HG03045 (cell line): ENCODE data around the gene SVIL.
A peak's percentile ranks its signal among the peaks of the same experiment; 100 is the strongest.

Source experiments
- ATAC-seq: cut with Tn5 transposase; IDR thresholded peaks from one replicate; pipeline ENCODE4 v1.9.1; 2021; ENCODE audit warnings: mild to moderate bottlenecking, moderate library complexity; ENCODE audit not compliant: unreplicated experiment

Gene SVIL, protein sequence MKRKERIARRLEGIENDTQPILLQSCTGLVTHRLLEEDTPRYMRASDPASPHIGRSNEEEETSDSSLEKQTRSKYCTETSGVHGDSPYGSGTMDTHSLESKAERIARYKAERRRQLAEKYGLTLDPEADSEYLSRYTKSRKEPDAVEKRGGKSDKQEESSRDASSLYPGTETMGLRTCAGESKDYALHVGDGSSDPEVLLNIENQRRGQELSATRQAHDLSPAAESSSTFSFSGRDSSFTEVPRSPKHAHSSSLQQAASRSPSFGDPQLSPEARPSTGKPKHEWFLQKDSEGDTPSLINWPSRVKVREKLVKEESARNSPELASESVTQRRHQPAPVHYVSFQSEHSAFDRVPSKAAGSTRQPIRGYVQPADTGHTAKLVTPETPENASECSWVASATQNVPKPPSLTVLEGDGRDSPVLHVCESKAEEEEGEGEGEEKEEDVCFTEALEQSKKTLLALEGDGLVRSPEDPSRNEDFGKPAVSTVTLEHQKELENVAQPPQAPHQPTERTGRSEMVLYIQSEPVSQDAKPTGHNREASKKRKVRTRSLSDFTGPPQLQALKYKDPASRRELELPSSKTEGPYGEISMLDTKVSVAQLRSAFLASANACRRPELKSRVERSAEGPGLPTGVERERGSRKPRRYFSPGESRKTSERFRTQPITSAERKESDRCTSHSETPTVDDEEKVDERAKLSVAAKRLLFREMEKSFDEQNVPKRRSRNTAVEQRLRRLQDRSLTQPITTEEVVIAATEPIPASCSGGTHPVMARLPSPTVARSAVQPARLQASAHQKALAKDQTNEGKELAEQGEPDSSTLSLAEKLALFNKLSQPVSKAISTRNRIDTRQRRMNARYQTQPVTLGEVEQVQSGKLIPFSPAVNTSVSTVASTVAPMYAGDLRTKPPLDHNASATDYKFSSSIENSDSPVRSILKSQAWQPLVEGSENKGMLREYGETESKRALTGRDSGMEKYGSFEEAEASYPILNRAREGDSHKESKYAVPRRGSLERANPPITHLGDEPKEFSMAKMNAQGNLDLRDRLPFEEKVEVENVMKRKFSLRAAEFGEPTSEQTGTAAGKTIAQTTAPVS (N-terminal part only)

DNA sequence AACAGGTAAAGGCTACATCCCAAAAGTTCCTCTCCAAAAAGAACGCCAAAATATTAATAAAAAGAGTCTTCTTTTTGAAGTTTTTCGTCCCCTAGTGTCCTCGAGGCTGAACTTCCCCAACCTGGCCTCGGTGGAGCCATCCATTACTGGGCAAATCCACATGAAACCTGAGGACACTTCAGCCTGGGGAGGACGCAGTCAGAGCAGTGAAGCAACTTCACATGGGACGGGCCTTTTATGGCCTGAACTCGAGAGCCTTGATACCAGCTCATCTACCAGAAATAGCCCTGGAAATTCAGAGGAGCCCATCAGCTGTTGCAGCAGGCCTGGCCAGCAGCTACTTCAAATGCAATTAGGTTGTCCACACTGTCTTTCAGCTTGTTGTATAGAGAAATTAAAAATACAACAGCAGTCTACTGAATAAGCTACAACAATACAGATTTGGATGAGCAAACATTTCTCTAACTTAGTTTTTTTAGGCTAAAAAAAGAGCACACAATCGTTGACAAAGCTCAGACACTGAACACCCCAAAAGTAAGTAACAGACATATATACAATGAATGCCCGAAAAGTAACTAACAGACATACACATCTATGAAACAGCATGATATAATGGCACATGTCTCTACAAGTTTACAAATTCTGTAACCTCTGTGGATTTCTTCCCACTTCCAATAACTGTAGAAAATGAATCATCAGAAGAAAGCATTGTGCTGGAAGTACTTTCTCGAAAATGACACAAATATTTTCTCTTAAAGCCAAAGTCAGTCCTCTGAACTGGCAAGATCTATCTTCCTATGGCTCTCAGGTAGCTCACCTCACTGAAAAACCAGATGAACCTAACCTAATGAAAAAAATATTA lies at the start of gene SVIL:
Gene SVIL (minus strand): TSS at position 208 of the 862 bp plus-strand sequence. CDS start 79,913 bp downstream, outside the sequence.
- ATAC-seq, result no peak

DNA sequence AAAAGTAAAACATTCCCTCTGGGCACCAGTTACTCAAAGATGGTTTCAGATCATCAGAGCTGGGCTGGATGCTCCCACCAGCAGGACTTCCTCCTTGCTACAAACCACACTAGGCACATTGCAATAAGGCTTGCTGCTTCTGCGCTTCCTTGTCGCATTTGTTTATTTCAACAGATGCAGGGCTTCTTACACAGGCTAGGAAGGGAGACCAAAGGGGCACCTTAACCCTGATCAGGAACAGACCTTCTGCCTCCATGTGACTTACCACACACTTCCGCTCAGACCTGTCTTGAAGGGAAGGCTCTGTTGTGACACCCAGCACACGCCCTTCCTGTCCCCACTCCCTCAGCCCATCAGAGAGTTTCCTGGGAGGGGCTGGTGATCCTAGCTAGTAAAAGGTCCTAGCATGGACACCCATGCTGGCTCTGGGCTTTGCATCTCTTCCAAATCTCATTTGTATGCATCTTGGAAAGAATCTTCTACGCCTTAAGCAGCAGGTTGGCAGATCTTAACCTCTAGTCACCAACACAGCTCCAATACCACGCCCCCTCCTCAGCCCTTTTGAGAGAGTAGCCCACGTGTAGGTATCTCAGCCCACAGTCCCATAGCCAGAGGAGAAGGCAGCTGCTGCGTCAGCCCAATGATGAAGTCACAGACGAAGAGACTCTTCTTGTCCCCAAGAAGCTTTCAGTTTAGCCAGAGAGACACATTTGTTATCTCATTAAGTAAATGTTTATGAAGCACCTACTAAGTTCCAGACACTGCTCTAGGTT lies 47.1 kb upstream of the SVIL start:
- no peak for ATAC-seq

DNA sequence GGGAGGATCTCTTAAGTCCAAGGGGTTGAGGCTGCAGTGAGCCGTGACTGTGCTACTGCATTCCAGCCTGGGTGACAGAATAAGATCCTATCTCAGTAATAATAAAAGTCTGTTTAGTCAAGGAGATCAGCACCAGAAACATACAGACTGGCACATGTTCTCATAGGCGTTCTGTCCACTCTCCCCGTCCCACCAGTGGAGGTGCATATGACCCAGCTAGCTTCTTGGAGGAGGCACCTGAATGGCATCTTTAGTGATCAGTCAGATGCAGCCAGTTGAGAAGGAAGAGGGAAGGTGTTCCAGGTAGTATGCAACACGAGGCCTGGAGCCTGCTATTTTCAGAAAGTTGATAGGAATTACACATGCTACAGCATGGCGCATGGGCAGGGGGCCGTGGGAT lies 45.3 kb upstream of the SVIL start:
- ATAC-seq, result no peak

DNA sequence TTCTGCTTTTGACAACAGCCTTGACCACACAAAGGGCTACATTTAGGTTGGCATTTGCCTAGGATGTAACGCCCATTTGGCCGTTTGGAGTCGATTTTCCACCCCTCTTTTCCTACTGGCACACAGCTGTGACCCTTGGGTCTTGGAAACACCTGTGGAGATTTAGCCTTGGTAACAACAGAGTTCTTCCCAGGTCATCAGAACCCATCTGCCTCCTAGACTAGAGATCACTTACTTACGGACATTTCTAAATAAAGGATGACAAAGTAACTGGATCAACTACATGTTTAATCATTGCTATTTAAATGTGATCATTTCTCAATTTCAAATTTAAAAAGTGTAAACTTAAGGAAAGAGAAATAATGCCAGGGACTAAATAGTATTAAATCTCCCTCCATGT lies 42.0 kb upstream of the SVIL start:
- ATAC-seq, result no peak

DNA sequence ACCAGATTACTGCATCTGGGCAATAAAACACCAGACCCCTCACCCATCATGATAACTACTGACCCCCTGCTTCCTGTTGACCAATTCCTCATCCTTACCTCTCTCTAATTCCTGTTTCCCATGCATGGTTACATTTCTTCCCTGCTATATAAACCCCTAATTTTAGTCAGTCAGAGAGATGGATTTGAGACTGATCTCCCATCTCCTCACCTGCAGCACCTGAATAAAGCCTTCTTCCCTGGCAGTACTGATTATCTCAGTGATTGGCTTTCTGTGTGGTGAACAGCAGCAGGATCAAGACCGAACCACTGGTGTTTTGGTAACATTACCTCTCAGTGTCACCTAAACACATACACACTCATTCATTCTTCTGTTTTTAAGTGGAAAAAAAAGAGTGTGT lies 41.2 kb upstream of the SVIL start:
- no peak for ATAC-seq

DNA sequence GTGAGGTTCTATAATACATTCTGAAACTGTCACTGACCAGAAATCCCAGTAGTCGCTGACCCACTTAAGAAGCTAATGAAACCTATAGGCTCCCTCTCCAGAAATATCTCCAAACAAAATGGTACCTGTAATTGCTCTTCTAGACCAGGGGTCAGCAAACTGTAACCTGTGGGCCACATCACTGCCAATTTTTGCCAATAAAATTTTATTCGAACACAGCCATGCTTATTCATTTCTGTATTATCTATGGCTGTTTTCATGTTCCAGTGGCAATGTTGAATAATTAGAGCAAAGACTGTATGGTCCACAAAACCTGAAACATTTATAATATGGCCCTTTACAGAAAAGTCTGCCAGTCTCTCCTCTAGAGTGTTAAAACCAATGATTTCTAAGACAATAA lies 37.2 kb upstream of the SVIL start:
- ATAC-seq, result no peak

DNA sequence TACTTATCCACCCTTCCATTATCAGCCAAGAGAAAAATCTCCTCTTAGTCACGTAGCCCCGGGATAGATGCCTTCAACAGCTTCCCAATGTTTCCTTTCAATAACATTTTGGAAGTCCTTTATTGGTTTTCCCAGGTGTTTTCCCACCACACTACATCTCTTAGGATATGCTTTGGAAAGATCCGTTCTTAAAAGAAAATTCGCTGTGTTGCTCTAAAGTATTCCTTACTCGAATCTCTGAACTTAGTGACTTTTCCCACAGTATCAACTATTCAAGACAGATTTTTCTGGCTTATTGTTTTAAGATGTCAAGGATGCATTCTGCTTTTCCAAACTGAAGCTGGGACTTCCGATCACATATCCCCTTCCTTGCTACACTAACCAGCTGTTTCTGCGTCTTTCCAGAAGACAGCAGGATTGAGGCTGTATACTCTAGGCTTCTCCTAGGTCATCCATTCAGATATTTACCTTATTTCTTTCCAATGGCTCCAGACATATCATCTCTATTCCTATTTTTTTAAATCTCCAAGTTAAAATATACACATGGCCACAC lies 36.5 kb upstream of the SVIL start:
- no peak for ATAC-seq

DNA sequence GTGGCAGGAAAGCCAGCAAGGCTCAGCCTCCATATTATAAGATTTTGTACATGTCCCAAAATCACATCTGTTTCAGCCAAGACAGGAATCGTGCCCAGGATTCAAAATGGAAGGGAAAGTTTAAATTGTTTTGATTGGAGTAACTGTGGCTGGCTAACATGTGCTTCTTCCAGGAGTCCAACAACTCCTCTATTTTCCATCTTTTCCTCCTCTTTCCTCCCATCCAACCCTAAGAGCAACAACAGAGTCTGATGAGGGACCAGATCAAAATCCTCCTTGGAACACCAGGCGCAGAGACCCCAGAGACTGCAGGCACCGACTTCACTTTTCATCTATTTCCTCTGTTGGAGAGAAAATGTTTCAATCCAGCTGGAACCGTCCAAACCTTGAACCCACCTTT lies 36.0 kb upstream of the SVIL start:
- ATAC-seq, result no peak

DNA sequence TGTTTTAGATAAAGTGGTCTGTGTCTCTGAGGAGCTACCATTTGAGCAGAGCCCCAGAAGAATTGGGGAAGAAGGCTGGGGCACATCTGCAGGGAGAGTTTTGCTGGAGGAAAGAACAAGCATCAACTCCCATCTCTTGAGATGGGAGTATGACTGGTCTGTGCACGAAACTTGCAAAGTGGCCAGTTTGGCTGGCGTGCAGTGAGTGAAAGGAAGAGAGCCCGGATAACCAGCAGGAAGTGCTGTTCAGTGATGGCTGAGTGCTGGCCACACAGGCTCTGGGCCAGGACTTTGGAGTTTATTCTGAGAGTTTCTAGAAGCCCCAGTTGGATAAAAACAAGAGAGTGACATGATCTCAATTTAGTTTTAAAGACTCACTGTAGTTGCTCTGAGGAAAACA lies 34.4 kb upstream of the SVIL start:
- no peak for ATAC-seq

DNA sequence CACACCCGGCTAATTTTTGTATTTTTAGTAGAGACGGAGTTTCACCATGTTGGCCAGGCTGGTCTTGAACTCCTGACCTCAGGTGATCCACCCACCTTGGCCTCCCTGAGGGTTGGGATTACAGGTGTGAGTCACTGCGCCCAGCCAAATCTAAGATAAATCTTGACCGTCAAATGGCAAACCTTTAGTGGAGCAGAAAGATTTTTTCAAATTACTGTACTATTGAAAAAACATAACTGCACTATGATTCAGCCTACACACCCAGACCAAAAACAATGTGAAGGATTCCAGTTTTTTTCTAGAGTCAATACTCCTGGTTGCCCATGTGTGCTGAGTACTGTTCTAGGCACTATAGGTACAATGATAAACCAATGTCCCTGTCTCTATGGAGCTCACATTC lies 33.9 kb upstream of the SVIL start:
- no peak for ATAC-seq

DNA sequence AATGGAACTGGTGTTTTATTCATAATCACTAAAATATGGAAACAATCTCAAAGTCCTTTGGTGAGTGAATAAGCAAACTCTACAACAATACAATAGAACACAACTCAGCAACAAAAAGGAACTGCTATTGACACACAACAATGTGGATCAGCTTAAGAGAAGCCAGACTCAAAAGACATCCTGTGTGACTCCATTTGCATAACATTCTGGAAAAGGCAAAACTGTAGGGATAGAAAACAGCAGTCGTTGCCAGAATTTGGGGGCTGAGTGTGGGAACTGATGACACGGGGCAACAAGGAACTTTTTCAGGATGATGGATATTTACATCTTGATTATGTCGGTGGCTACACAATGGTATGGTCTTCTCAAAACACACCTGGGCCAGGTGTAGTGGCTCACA lies 32.4 kb upstream of the SVIL start:
- ATAC-seq, result no peak

DNA sequence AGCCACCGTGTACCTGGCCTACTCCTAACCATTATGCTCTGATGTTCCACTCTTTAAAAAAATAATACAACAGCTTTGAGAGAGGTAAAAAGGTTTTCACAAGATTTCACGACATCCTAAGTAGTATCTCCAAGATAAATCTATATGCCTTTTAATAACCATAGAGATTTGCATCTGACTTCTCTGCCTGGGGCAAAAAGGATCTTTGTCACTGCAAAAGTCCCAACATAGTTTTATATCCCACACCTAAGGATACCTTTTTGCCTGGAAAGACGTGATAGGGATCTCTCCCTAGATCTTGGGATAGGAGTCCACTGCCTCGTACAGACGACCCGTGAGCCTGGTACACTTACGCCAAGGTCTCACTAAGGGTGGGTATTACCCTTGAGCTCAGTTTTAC lies 31.4 kb upstream of the SVIL start:
- ATAC-seq, result no peak

DNA sequence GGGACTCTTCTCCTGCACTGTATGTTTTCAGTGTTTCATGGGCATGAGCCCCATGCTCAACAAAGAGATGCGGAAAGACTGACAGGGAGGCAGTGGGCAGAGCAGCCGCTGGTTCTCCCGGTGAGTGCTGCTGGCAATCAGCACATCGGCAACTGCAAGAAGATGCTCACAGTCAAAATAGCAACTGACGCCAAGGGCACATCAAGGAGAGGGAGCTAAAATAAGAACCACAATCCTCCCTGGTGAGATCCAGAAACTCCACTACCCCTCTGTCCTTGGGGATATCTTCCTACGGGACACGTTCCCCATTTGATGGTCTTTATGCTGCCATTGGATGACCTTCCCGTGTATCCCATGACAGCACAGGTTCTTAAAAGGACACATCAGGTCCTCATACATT lies 28.9 kb upstream of the SVIL start:
- ATAC-seq, result no peak

DNA sequence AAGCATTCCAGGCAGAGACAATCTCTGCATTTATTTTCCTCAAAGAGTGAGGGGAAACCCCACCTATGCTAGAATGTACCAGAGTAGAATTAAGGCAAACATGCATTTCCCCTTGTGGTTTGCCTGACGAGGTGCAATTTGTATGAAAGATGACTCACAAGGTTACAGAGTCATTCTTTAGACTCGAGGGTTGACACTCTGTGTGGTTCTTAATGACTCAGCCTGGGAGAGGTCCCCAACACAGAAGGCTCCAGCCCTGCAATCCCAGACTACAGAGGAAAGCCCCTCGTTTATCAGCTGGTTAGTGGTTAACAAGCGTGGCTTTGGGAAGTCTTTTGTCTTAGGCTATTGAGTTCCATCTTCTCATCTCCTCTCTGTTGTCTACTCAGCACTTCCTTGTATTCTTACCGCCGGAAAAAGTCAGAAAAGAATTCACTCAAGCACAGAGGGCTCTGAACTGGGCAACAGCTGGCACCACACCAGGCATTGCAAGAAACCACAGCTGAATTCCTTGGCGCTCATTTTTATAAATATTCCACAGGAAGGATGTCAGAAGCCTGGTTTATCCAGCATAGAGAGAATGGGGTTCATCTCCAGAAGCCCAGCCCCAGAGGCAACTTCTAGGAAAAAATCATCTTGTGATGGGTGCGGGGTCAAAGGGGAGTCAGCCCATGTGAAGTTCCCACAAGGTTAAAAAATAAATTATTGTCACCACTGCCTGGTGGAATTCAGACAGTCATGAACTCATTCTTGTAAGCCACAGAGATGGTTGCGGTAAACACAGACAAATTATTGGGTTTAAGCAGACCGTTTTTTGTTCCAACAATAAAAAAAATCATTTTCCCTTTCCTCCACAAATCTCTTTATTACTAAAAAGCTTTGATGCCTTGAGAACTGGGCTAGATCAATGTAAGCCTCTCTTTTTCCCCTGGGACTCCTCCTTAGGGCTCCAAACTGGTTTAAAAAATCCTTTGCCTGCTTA lies 24.5 kb upstream of the SVIL start:
- peak; percentile 97 for ATAC-seq

DNA sequence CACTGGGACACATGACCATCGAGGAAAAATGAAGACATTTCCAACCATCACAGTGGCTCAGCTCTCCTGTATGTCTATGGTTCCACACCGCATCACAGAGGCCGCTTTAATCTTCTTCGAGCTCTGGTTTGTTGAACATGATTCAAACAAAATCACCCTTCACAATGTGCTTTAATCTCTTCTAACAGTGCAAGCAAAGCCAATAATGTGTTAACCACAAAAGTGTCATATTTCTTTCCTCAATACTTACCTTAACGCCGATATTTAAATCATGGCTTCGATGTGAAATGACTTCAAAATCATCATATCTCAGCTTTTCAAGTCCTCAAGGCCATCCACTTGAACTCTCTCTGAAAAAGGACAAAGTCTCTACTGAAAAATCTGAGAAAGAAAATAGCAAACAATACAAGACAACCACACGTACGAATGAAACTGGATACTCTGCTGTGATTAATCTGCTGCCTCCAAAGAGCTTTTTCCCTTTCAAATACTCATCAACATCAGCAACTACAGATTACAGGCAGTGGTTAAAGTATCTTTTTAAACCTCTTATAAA lies 23.0 kb upstream of the SVIL start:
- ATAC-seq, result no peak

DNA sequence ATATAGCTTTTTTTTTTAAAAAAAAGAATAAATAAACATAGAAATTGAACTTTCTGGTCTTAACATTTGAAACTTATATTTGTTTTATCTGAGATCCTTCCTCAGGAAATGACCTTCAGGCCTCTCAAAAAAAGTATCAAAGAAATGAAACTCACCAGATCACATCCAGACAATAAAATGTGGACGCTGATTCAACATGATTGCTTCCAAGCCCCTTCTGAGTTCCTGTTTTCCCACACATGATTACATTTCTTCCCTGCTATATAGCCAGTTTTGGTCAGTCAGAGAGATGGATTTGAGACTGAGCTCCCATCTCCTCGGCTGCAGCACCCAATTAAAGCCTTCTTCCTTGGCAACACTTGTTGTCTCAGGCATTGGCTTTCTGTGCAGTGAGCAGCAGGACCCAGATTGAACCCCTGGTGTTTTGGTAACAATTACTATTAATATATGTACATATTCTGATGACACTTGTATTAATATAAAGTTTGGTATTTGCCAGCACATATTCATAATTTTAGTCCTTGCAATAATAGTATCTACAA lies 21.8 kb upstream of the SVIL start:
- ATAC-seq, result no peak

DNA sequence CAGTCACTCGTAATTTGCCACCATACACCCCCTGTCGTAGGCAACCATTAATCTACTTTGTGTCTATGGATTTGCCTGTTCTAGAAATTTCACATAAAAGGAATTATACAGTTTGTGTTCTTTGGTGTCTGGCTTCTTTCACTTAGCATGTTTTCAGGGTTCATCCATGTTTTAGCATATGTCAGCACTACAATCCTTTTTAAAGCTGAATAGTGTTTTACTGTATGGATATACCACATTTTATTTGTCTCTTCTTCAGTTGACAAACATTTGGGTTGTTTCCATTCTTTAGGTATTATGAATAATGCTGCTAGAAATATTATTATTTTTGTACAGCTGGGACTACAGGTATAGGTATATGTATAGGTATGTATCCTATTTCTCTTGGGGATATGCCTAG lies 17.4 kb upstream of the SVIL start:
- no peak for ATAC-seq

DNA sequence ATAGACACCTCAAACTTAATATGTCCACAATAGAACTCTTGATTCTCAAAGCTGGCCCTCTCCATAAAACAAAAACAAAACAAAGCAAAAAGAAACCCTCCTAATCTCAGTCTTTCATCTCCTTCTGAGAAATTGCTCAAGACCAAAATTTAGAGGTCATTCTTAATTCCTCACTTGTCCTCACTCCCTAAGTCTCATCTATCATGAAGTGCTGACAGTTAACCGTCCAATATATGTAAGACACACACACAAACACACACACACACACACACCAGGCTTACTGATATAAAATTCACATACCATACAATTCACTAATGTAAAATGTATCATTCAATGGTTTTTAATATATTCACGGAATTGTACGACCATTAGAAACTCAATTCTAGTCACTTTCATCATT lies 17.0 kb upstream of the SVIL start:
- no peak for ATAC-seq
